WTC11 (cell line): ENCODE data around the gene SUPT20H. TPM values are rescaled to one million over a fixed set of nuclear protein-coding genes. Genes with fewer than 3 reads are reported as not detected.

Experiments used
- ATAC-seq: fragments of 200-7000 bp; cut with Tn5 transposase; 2 replicates; pipeline ENCODE4 v1.10.0; 2021; ENCODE audit warnings: mild to moderate bottlenecking, moderate library complexity
- Bru-seq: library from RNA; stranded (reverse); fragments of 400-500 nt; gene quantifications from one replicate; lab custom pipeline; 2021; lab: Mats Ljungman, UMichigan
- CTCF ChIA-PET: fragments of 300-600 bp; sonication (Branson Sonifier 250); formaldehyde crosslinking; loops from one replicate; lab custom pipeline; 2021; ENCODE audit warnings: antibody characterized with exemption; lab: Charles Lee
- POLR2A ChIA-PET: fragments of 350-600 bp; sonication (Branson Sonifier 250); formaldehyde crosslinking; loops from one replicate; lab custom pipeline; 2021; ENCODE audit warnings: antibody characterized with exemption; lab: Charles Lee
- DNase-seq: peaks from one replicate; pipeline ENCODE4 v3.0.0; 2021; ENCODE audit warnings: low spot score
- H3K27ac Mint-ChIP-seq: 2 replicates; pipeline ENCODE4 v1.8.0; 2021; ENCODE audit warnings: mixed read lengths
- H3K27me3 Mint-ChIP-seq: 2 replicates; pipeline ENCODE4 v1.8.0; 2021; ENCODE audit warnings: low read depth, mild to moderate bottlenecking, moderate library complexity, mixed read lengths
- H3K36me3 Mint-ChIP-seq: 2 replicates; pipeline ENCODE4 v1.8.0; 2021; ENCODE audit warnings: mixed read lengths
- H3K4me1 Mint-ChIP-seq: 2 replicates; pipeline ENCODE4 v1.8.0; 2022; ENCODE audit warnings: mixed read lengths
- H3K4me3 Mint-ChIP-seq: 2 replicates; pipeline ENCODE4 v1.8.0; 2021; ENCODE audit warnings: mild to moderate bottlenecking, moderate library complexity, mixed read lengths
- H3K9me3 Mint-ChIP-seq: 2 replicates; pipeline ENCODE4 v1.8.0; 2021; ENCODE audit warnings: mixed read lengths
- ELF4 ChIP-seq: sonication (generic); formaldehyde crosslinking; IDR thresholded peaks from 2 replicates; pipeline ENCODE4 v1.8.1; 2022; ENCODE audit warnings: low read depth, mild to moderate bottlenecking, moderate library complexity, missing genetic modification reagents
- GABPB1 ChIP-seq: sonication (generic); formaldehyde crosslinking; IDR thresholded peaks from 2 replicates; pipeline ENCODE4 v1.8.1; 2023; ENCODE audit warnings: mild to moderate bottlenecking, missing genetic modification reagents
- GRHL2 ChIP-seq: fragments of 250-450 bp; sonication (Bioruptor Pico); IDR thresholded peaks from 2 replicates; pipeline ENCODE4 v1.8.0; 2022; ENCODE audit warnings: mild to moderate bottlenecking, moderate library complexity; ENCODE audit not compliant: insufficient replicate concordance, severe bottlenecking
- IRF2 ChIP-seq: sonication (generic); formaldehyde crosslinking; IDR thresholded peaks from 2 replicates; pipeline ENCODE4 v1.8.0; 2022; ENCODE audit warnings: low read depth, missing genetic modification reagents, borderline replicate concordance
- JUN ChIP-seq: sonication (generic); formaldehyde crosslinking; IDR thresholded peaks from 2 replicates; pipeline ENCODE4 v1.8.0; 2023; ENCODE audit warnings: mild to moderate bottlenecking, missing genetic modification reagents
- KAT7 ChIP-seq: sonication (generic); formaldehyde crosslinking; IDR thresholded peaks from 2 replicates; pipeline ENCODE4 v1.8.1; 2023; ENCODE audit warnings: missing genetic modification reagents, mild to moderate bottlenecking, borderline replicate concordance
- NR1H2 ChIP-seq: sonication (generic); formaldehyde crosslinking; IDR thresholded peaks from 2 replicates; pipeline ENCODE4 v1.9.0; 2021; ENCODE audit warnings: mild to moderate bottlenecking, moderate library complexity, missing genetic modification reagents
- TCF7 ChIP-seq: sonication (generic); formaldehyde crosslinking; IDR thresholded peaks from 2 replicates; pipeline ENCODE4 v1.8.0; 2022; ENCODE audit warnings: mild to moderate bottlenecking, low read depth, missing genetic modification reagents, moderate library complexity
- TEAD4 ChIP-seq: sonication (generic); formaldehyde crosslinking; IDR thresholded peaks from 2 replicates; pipeline ENCODE4 v1.8.0; 2022; ENCODE audit warnings: mild to moderate bottlenecking, missing genetic modification reagents
- TP53 ChIP-seq: sonication (generic); formaldehyde crosslinking; IDR thresholded peaks from 2 replicates; pipeline ENCODE4 v1.8.1; 2023; ENCODE audit warnings: mild to moderate bottlenecking, missing genetic modification reagents
- ZBTB21 ChIP-seq: sonication (generic); formaldehyde crosslinking; IDR thresholded peaks from 2 replicates; pipeline ENCODE4 v1.8.1; 2023; ENCODE audit warnings: mild to moderate bottlenecking, missing genetic modification reagents, borderline replicate concordance
- ZNF671 ChIP-seq: fragments of 250-450 bp; sonication (Bioruptor Pico); IDR thresholded peaks from 2 replicates; pipeline ENCODE4 v1.8.0; 2021; ENCODE audit warnings: mild to moderate bottlenecking
- long read RNA-seq, 3 experiments: library from RNA in 1 of 3; library from capped mRNA in 1 of 3; library from polyadenylated mRNA in 1 of 3; unstranded in 2 of 3; stranded (forward) in 1 of 3; transcript quantifications; one replicate each; pipeline ENCODE4 v2.0.0, GENCODE V29; 2021
- total RNA-seq: library from RNA; stranded (reverse); gene quantifications from 3 replicates; pipeline ENCODE4 v1.2.3, GENCODE V29; 2021
- TF ChIP-seq, protein P1 (sequence below): sonication (generic); formaldehyde crosslinking; IDR thresholded peaks from 2 replicates; pipeline ENCODE4 v1.8.0; 2022; ENCODE audit warnings: mild to moderate bottlenecking, missing genetic modification reagents
- TF ChIP-seq, protein P2 (sequence below): sonication (generic); formaldehyde crosslinking; IDR thresholded peaks from 2 replicates; pipeline ENCODE4 v1.8.1; 2023; ENCODE audit warnings: mild to moderate bottlenecking, missing genetic modification reagents, moderate library complexity
- TF ChIP-seq, protein P3 (sequence below): sonication (generic); formaldehyde crosslinking; IDR thresholded peaks from 2 replicates; pipeline ENCODE4 v1.8.1; 2023; ENCODE audit warnings: mild to moderate bottlenecking, missing genetic modification reagents
- TF ChIP-seq, protein P4 (sequence below): sonication (generic); formaldehyde crosslinking; IDR thresholded peaks from 2 replicates; pipeline ENCODE4 v1.8.0; 2022; ENCODE audit warnings: missing genetic modification reagents
- TF ChIP-seq, protein P5 (sequence below): sonication (generic); formaldehyde crosslinking; IDR thresholded peaks from 2 replicates; pipeline ENCODE4 v1.8.0; 2023; ENCODE audit warnings: mild to moderate bottlenecking, missing genetic modification reagents
- TF ChIP-seq, protein P6 (sequence below): fragments of 250-450 bp; sonication (Bioruptor Pico); IDR thresholded peaks from 2 replicates; pipeline ENCODE4 v1.8.0; 2021; ENCODE audit warnings: mild to moderate bottlenecking
- TF ChIP-seq, protein P7 (sequence below): sonication (generic); formaldehyde crosslinking; IDR thresholded peaks from 2 replicates; pipeline ENCODE4 v1.8.1; 2023; ENCODE audit warnings: mild to moderate bottlenecking, moderate library complexity, missing genetic modification reagents

The SUPT20H gene
- total RNA-seq (61.4 to 68.0 TPM (median 64.3 TPM) in 3 replicates), Bru-seq, nascent RNA (percentile 94 among the genes with signal in this experiment)
- long read RNA-seq, experiment 1, transcript SUPT20H-203 (25 exons, 2,843 nt): minor isoform, 16 of 350 reads
- long read RNA-seq, experiment 1, transcript SUPT20H-201 (26 exons, 2,739 nt): major isoform, 21 of 350 reads
- long read RNA-seq, experiment 1, transcript SUPT20H-212 (25 exons, 2,836 nt): minor isoform, 14 of 350 reads
- long read RNA-seq, experiment 1, partial matches to known transcripts: 27 of 350 reads
- long read RNA-seq, experiment 1, other reads (novel, unspliced or antisense): 271 of 350 reads
- long read RNA-seq, experiment 2, partial matches to known transcripts: 15 of 52 reads
- long read RNA-seq, experiment 2, other reads (novel, unspliced or antisense): 32 of 52 reads
- long read RNA-seq, experiment 3, partial matches to known transcripts: 12 of 45 reads
- long read RNA-seq, experiment 3, other reads (novel, unspliced or antisense): 27 of 45 reads

DNA sequence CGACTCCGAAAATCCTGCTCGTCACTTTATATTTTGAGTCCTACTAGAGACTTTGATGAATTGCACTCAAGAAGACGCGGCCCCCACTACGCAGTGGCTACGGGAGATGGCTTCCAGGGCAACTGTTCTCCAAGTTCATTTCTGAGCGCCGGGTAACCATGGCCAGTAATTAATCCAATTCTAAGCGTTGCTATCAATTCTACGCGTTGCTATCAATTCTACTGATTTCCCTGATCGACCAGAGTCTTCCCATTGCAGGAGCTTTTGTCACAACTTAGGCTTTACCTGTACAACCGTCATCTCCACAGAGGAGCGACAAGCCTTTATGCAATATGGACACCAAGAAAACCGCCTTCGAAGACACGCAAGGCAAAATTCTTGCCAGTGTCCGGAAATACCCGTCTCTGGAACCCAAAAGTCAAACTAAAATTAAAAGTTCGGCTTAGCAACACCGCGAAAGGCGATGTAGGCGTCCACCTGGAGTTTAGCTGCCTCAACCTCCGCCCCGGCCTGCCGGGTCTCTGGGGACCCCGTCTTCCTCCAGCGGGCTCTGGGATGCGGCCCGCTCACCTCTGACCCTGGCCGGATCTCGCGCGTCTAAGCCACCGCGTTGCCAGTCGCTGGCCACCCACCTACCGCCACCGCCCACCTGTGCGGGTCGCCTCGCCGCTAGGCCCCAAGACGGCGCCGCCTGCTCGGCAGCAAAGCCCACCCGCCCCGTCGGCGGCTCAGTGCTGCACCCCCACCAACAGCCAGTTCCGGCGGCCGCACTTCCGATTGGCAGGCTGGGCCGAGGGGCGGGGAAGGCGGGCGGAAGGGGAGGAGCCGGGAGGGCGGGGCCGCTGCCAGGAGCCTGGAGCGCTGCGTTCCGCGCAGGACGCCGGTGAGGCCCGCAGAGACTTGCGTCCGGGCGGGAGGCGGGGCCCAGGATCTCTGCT lies at the start of gene SUPT20H:
Gene SUPT20H, minus strand, starts transcription at position 779 of the 938 bp plus-strand sequence. CDS start 8,198 bp downstream, outside the sequence.
- POLR2A ChIA-PET: interaction anchor here (0.5 to 0.7 kb wide), 2 partner anchors 25 to 59 kb away, joined by 3 read pairs; partner anchors contain the start of gene EXOSC8
- ATAC-seq: peak; percentile 96
- peak within 1 kb of the TSS; percentile 89 for H3K27ac Mint-ChIP-seq
- TF ChIP-seq IRF2 (CRISPR knock-in tag) (no peak), ELF4 (CRISPR knock-in tag) (0 out of 2 replicates have a peak, but pooled peaks have one; percentile 47), GRHL2 (CRISPR knock-in tag) (no peak), ZNF671 (CRISPR knock-in tag) (no peak), TEAD4 (CRISPR knock-in tag) (no peak), JUN (CRISPR knock-in tag) (no peak), TP53 (CRISPR knock-in tag) (peak; percentile 70; the same call in 1 of the 2 replicates), NR1H2 (CRISPR knock-in tag) (no peak), KAT7 (CRISPR knock-in tag) (no peak), TCF7 (CRISPR knock-in tag) (no peak), GABPB1 (peak; percentile 57), ZBTB21 (peak; percentile 85)
- TF ChIP-seq, protein P1, sequence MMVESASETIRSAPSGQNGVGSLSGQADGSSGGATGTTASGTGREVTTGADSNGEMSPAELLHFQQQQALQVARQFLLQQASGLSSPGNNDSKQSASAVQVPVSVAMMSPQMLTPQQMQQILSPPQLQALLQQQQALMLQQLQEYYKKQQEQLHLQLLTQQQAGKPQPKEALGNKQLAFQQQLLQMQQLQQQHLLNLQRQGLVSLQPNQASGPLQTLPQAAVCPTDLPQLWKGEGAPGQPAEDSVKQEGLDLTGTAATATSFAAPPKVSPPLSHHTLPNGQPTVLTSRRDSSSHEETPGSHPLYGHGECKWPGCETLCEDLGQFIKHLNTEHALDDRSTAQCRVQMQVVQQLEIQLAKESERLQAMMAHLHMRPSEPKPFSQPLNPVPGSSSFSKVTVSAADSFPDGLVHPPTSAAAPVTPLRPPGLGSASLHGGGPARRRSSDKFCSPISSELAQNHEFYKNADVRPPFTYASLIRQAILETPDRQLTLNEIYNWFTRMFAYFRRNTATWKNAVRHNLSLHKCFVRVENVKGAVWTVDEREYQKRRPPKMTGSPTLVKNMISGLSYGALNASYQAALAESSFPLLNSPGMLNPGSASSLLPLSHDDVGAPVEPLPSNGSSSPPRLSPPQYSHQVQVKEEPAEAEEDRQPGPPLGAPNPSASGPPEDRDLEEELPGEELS (CRISPR knock-in tag): peak; percentile 90
- TF ChIP-seq, protein P2, sequence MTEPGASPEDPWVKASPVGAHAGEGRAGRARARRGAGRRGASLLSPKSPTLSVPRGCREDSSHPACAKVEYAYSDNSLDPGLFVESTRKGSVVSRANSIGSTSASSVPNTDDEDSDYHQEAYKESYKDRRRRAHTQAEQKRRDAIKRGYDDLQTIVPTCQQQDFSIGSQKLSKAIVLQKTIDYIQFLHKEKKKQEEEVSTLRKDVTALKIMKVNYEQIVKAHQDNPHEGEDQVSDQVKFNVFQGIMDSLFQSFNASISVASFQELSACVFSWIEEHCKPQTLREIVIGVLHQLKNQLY (CRISPR knock-in tag): no peak
- TF ChIP-seq, protein P3, sequence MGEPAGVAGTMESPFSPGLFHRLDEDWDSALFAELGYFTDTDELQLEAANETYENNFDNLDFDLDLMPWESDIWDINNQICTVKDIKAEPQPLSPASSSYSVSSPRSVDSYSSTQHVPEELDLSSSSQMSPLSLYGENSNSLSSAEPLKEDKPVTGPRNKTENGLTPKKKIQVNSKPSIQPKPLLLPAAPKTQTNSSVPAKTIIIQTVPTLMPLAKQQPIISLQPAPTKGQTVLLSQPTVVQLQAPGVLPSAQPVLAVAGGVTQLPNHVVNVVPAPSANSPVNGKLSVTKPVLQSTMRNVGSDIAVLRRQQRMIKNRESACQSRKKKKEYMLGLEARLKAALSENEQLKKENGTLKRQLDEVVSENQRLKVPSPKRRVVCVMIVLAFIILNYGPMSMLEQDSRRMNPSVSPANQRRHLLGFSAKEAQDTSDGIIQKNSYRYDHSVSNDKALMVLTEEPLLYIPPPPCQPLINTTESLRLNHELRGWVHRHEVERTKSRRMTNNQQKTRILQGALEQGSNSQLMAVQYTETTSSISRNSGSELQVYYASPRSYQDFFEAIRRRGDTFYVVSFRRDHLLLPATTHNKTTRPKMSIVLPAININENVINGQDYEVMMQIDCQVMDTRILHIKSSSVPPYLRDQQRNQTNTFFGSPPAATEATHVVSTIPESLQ (CRISPR knock-in tag): no peak
- TF ChIP-seq, protein P4, sequence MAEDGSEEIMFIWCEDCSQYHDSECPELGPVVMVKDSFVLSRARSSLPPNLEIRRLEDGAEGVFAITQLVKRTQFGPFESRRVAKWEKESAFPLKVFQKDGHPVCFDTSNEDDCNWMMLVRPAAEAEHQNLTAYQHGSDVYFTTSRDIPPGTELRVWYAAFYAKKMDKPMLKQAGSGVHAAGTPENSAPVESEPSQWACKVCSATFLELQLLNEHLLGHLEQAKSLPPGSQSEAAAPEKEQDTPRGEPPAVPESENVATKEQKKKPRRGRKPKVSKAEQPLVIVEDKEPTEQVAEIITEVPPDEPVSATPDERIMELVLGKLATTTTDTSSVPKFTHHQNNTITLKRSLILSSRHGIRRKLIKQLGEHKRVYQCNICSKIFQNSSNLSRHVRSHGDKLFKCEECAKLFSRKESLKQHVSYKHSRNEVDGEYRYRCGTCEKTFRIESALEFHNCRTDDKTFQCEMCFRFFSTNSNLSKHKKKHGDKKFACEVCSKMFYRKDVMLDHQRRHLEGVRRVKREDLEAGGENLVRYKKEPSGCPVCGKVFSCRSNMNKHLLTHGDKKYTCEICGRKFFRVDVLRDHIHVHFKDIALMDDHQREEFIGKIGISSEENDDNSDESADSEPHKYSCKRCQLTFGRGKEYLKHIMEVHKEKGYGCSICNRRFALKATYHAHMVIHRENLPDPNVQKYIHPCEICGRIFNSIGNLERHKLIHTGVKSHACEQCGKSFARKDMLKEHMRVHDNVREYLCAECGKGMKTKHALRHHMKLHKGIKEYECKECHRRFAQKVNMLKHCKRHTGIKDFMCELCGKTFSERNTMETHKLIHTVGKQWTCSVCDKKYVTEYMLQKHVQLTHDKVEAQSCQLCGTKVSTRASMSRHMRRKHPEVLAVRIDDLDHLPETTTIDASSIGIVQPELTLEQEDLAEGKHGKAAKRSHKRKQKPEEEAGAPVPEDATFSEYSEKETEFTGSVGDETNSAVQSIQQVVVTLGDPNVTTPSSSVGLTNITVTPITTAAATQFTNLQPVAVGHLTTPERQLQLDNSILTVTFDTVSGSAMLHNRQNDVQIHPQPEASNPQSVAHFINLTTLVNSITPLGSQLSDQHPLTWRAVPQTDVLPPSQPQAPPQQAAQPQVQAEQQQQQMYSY (CRISPR knock-in tag): peak; percentile 85; the same call in 1 of the 2 replicates
- TF ChIP-seq, protein P5, sequence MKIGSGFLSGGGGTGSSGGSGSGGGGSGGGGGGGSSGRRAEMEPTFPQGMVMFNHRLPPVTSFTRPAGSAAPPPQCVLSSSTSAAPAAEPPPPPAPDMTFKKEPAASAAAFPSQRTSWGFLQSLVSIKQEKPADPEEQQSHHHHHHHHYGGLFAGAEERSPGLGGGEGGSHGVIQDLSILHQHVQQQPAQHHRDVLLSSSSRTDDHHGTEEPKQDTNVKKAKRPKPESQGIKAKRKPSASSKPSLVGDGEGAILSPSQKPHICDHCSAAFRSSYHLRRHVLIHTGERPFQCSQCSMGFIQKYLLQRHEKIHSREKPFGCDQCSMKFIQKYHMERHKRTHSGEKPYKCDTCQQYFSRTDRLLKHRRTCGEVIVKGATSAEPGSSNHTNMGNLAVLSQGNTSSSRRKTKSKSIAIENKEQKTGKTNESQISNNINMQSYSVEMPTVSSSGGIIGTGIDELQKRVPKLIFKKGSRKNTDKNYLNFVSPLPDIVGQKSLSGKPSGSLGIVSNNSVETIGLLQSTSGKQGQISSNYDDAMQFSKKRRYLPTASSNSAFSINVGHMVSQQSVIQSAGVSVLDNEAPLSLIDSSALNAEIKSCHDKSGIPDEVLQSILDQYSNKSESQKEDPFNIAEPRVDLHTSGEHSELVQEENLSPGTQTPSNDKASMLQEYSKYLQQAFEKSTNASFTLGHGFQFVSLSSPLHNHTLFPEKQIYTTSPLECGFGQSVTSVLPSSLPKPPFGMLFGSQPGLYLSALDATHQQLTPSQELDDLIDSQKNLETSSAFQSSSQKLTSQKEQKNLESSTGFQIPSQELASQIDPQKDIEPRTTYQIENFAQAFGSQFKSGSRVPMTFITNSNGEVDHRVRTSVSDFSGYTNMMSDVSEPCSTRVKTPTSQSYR (CRISPR knock-in tag): 0 out of 2 replicates have a peak, but pooled peaks have one; percentile 47
- TF ChIP-seq, protein P6, sequence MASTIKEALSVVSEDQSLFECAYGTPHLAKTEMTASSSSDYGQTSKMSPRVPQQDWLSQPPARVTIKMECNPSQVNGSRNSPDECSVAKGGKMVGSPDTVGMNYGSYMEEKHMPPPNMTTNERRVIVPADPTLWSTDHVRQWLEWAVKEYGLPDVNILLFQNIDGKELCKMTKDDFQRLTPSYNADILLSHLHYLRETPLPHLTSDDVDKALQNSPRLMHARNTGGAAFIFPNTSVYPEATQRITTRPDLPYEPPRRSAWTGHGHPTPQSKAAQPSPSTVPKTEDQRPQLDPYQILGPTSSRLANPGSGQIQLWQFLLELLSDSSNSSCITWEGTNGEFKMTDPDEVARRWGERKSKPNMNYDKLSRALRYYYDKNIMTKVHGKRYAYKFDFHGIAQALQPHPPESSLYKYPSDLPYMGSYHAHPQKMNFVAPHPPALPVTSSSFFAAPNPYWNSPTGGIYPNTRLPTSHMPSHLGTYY (CRISPR knock-in tag): no peak
- TF ChIP-seq, protein P7, sequence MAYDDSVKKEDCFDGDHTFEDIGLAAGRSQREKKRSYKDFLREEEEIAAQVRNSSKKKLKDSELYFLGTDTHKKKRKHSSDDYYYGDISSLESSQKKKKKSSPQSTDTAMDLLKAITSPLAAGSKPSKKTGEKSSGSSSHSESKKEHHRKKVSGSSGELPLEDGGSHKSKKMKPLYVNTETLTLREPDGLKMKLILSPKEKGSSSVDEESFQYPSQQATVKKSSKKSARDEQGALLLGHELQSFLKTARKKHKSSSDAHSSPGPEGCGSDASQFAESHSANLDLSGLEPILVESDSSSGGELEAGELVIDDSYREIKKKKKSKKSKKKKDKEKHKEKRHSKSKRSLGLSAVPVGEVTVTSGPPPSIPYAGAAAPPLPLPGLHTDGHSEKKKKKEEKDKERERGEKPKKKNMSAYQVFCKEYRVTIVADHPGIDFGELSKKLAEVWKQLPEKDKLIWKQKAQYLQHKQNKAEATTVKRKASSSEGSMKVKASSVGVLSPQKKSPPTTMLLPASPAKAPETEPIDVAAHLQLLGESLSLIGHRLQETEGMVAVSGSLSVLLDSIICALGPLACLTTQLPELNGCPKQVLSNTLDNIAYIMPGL (CRISPR knock-in tag): peak; percentile 86

More for the DNA sequence above, at the start of gene SUPT20H:
- Mint-ChIP-seq H3K27me3 (peaks cover 4% of the 10 kb centered on the region; the same call in 1 of the 2 replicates), H3K4me1 (peaks cover 9% of the 10 kb centered on the region), H3K4me3 (peak within 1 kb of the TSS; percentile 92), H3K36me3 (peaks cover 14% of the 10 kb centered on the region), H3K9me3 (no peaks in the 10 kb centered on the region; the same call in 1 of the 2 replicates)
- DNase-seq: peak; percentile 95
- CTCF ChIA-PET: no interaction called here
